ENCODE data around the gene CCDC57.

CCDC57 gene

GRCh38 chr17:82186221-82186620, 26.4 kb downstream of the CCDC57 start:
- TF ChIP-seq CTCF (IDR thresholded peaks at IDR 0.05; ENCODE audit: low read depth, low read length) = no peak
- no peak overlapping the region for H3K4me3 ChIP-seq (ENCODE audit: low read depth, low read length)

GRCh38 chr17:82184761-82185160, 27.9 kb downstream of the CCDC57 start:
- H3K4me3 ChIP-seq (ENCODE audit: low read depth, low read length) = no peak overlapping the region
- no peak for TF ChIP-seq CTCF (IDR thresholded peaks at IDR 0.05; ENCODE audit: low read depth, low read length)

- no peak overlapping the region for H3K4me3 ChIP-seq (ENCODE audit: low read depth, low read length)
- no peak for TF ChIP-seq CTCF (IDR thresholded peaks at IDR 0.05; ENCODE audit: low read depth, low read length)
These were observed 31.7 kb downstream of the CCDC57 start for GRCh38 chr17:82180776-82181528.

- H3K4me3 ChIP-seq (ENCODE audit: low read depth, low read length) = no peak overlapping the region
- no peak for TF ChIP-seq CTCF (IDR thresholded peaks at IDR 0.05; ENCODE audit: low read depth, low read length)
These were observed 32.6 kb downstream of the CCDC57 start for GRCh38 chr17:82179946-82180475.

- TF ChIP-seq CTCF (IDR thresholded peaks at IDR 0.05; ENCODE audit: low read depth, low read length) = no peak
- H3K4me3 ChIP-seq (ENCODE audit: low read depth, low read length) = no peak overlapping the region
These were observed 33.2 kb downstream of the CCDC57 start for GRCh38 chr17:82179412-82179811.

GRCh38 chr17:82178499-82179261, 34.0 kb downstream of the CCDC57 start:
- H3K4me3 ChIP-seq (ENCODE audit: low read depth, low read length) = no peak overlapping the region
- TF ChIP-seq CTCF (IDR thresholded peaks at IDR 0.05; ENCODE audit: low read depth, low read length) = no peak

Data from WI38 (cell line).